CD14-positive monocyte (primary cell): Measurements from ENCODE around the gene CCDC175. TPM values are rescaled to one million over a fixed set of nuclear protein-coding genes. Genes with fewer than 3 reads are reported as not detected.
A peak's percentile ranks its signal among the peaks of the same experiment; 100 is the strongest.

Source experiments
- DNase-seq, 3 donors: peaks; one replicate each; pipeline ENCODE4 v3.0.0-alpha.2; 2011 to 2022
- H2AFZ ChIP-seq: 2 replicates; pipeline ENCODE4 v1.6.0; 2012; ENCODE audit warnings: mild to moderate bottlenecking, low read depth, low read length, inconsistent platforms; ENCODE audit not compliant: insufficient read depth, poor library complexity, severe bottlenecking
- H3K27ac ChIP-seq, 2 donors: 1 replicate in 1 of 2; 2 replicates in 1 of 2; pipeline ENCODE4 v1.5.1; 2012 to 2013; ENCODE audit warnings: low read length in 2 of 2, control low read depth in 1 of 2, inconsistent platforms in 1 of 2, low read depth in 1 of 2, mild to moderate bottlenecking in 1 of 2
- H3K27me3 ChIP-seq, 2 donors: one replicate each; pipeline versions ENCODE4 v1.6.0 to v1.6.1; 2011 to 2013; ENCODE audit warnings: low read length in 2 of 2; ENCODE audit not compliant: control insufficient read depth in 2 of 2, insufficient read depth in 2 of 2
- H3K36me3 ChIP-seq, 2 donors: replicated peaks in 1 of 2; 1 replicate in 1 of 2; 2 replicates in 1 of 2; pipeline versions ENCODE4 v1.5.1 to v1.6.1; 2012 to 2013; ENCODE audit warnings: low read length in 2 of 2, control low read depth in 1 of 2, inconsistent platforms in 1 of 2, mild to moderate bottlenecking in 1 of 2; ENCODE audit not compliant: insufficient read depth in 2 of 2, control insufficient read depth in 1 of 2
- H3K4me1 ChIP-seq, 2 donors: 1 replicate in 1 of 2; 2 replicates in 1 of 2; pipeline versions ENCODE4 v1.5.1 to v1.6.1; 2012 to 2013; ENCODE audit warnings: low read length in 2 of 2, control low read depth in 1 of 2, inconsistent platforms in 1 of 2, mild to moderate bottlenecking in 1 of 2, moderate library complexity in 1 of 2; ENCODE audit not compliant: insufficient read depth in 2 of 2, control insufficient read depth in 1 of 2
- H3K4me2 ChIP-seq: replicated peaks from 2 replicates; pipeline ENCODE3; 2012; ENCODE audit warnings: low read length, moderate library complexity, mild to moderate bottlenecking; ENCODE audit not compliant: poor library complexity, severe bottlenecking; ENCODE audit errors: extremely low read depth
- H3K4me3 ChIP-seq, 3 experiments: fragments of 200-600 bp in 1 of 3; sonication (generic) in 1 of 3; replicated peaks in 1 of 3; 1 replicate in 2 of 3; 2 replicates in 1 of 3; pipeline ENCODE4 v1.5.1; 2011 to 2013; ENCODE audit warnings: low read length in 3 of 3, mild to moderate bottlenecking in 3 of 3, control low read depth in 2 of 3, low read depth in 2 of 3, inconsistent platforms in 1 of 3, moderate library complexity in 1 of 3
- H3K79me2 ChIP-seq: 2 replicates; pipeline ENCODE4 v1.6.0; 2012; ENCODE audit warnings: mild to moderate bottlenecking, control low read depth, inconsistent platforms, low read length, moderate library complexity; ENCODE audit not compliant: insufficient read depth
- H3K9ac ChIP-seq: 2 replicates; pipeline ENCODE4 v1.6.0; 2017; ENCODE audit warnings: low read length, mild to moderate bottlenecking; ENCODE audit not compliant: insufficient read depth, poor library complexity, severe bottlenecking
- H3K9me3 ChIP-seq, 2 donors: replicated peaks in 1 of 2; 1 replicate in 1 of 2; 2 replicates in 1 of 2; pipeline versions ENCODE4 v1.5.1 to v1.6.1; 2012 to 2013; ENCODE audit warnings: low read length in 2 of 2, control low read depth in 1 of 2; ENCODE audit not compliant: control insufficient read depth in 1 of 2, insufficient read depth in 1 of 2
- H4K20me1 ChIP-seq: 2 replicates; pipeline ENCODE4 v1.6.0; 2012; ENCODE audit warnings: mild to moderate bottlenecking, low read length, control low read depth, moderate library complexity; ENCODE audit not compliant: insufficient read depth
- H3K27ac Mint-ChIP-seq, 7 donors: one replicate each; pipeline ENCODE4 v1.8.0; 2020; ENCODE audit warnings: mild to moderate bottlenecking in 7 of 7, mixed read lengths in 7 of 7, moderate library complexity in 6 of 7, inconsistent platforms in 2 of 7
- H3K27me3 Mint-ChIP-seq, 3 donors: one replicate each; pipeline ENCODE4 v1.8.0; 2021 to 2022; ENCODE audit warnings: low read depth in 3 of 3, mild to moderate bottlenecking in 3 of 3, mixed read lengths in 3 of 3, moderate library complexity in 3 of 3, inconsistent platforms in 1 of 3
- H3K36me3 Mint-ChIP-seq, 2 donors: one replicate each; pipeline ENCODE4 v1.8.0; 2020; ENCODE audit warnings: mixed read lengths in 2 of 2, inconsistent platforms in 1 of 2, mild to moderate bottlenecking in 1 of 2
- H3K4me1 Mint-ChIP-seq: one replicate; pipeline ENCODE4 v1.8.0; 2020; ENCODE audit warnings: mild to moderate bottlenecking, mixed read lengths
- H3K4me3 Mint-ChIP-seq, 2 donors: one replicate each; pipeline ENCODE4 v1.8.0; 2020; ENCODE audit warnings: mild to moderate bottlenecking in 2 of 2, mixed read lengths in 2 of 2, moderate library complexity in 1 of 2
- H3K9me3 Mint-ChIP-seq, 7 donors: one replicate each; pipeline ENCODE4 v1.8.0; 2020 to 2022; ENCODE audit warnings: mixed read lengths in 7 of 7, mild to moderate bottlenecking in 6 of 7, moderate library complexity in 6 of 7, inconsistent platforms in 2 of 7
- CTCF ChIP-seq: fragments of 200-600 bp; IDR thresholded peaks from one replicate; pipeline ENCODE4 v1.8.0; 2022; ENCODE audit warnings: antibody characterized with exemption, mild to moderate bottlenecking
- WGBS: methylation state at CpG from one replicate; pipeline ENCODE4 v1.1.5; 2013; ENCODE audit warnings: missing lambda C conversion rate; ENCODE audit not compliant: insufficient coverage; 5-methylcytosine and 5-hydroxymethylcytosine counted together
- intact Hi-C, 2 donors: fragments of 100-400 bp; cut with micrococcal nuclease; formaldehyde crosslinking; loops; one replicate each; pipeline versions ENCODE4 v1.15.0 to v1.15.1; 2023
- polyA plus RNA-seq, 3 donors: library from polyadenylated mRNA; depleted of rRNA in 1 of 3; unstranded in 2 of 3; stranded (reverse) in 1 of 3; fragments of 300-500 nt in 2 of 3; fragments of >200 nt in 1 of 3; fragmentation: Illumina TruSeq in 2 of 3; gene quantifications; 1 replicate in 2 of 3; 2 replicates in 1 of 3; pipeline ENCODE4 v1.2.3, GENCODE V29; 2012 to 2021

The CCDC175 gene
- polyA plus RNA-seq, 3 donors = not detected

DNA sequence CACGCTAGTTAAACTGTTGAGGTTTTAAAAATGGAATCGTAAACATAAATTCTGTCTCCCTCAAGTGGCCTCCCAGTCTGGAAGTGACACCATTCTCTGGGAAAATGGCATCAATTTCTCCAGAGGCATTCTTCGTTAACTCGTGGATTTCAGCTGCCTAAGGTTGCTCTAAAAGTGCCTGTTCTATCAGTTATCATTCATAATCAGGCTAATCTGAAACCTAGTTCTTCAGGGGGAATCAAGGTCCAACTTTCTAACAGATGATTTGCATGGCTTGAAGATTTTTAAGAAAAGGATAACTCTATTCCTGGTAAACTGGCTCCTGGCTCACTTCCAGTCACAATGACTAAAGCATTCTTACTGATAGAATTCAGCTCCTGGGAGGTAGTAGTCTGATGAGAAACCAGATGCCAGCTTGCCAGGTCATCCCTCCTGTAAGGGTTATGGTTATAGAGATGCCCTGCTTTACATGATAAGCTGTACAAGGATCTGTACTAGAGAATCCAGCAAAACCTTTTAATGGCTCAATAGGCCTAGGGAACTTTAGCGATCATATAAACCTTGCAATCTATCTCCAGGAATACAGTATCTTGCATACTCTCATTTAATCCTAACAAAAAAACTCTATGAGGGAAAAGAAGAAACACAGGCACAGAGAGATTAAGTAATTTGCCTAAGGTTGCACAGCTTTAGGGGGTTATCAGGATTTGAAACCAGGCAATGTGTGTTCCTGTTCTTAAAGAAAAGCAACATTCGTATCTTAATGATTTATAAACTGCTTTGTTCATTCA is 93.9 kb downstream of the CCDC175 start:
- peak overlapping the region; percentile 97 for H2AFZ ChIP-seq
- intact Hi-C loops = loop anchor here (5.0 to 10.0 kb wide), 4 partner anchors 92 to 762 kb away; partner anchors contain the start of genes CCDC175 (in 2 of the 2), DAAM1 (in 1 of the 2) and PPM1A (in 1 of the 2)
- no peak overlapping the region for H3K9ac ChIP-seq
- no peaks in the 10 kb centered on the region for H3K9me3 Mint-ChIP-seq
- H3K79me2 ChIP-seq = peaks cover 39% of the 10 kb centered on the region
- TF ChIP-seq CTCF = no peak
- H3K9me3 ChIP-seq = no peaks in the 10 kb centered on the region
- H3K4me1 ChIP-seq = peaks cover 34 to 36% of the 10 kb centered on the region in 2 donors
- peaks cover 0 to 12% of the 10 kb centered on the region in 2 donors for H3K36me3 ChIP-seq
- peak overlapping the region in 4 of 7 donors; percentile 45 to 95 (median 50) for H3K27ac Mint-ChIP-seq
- H3K27ac ChIP-seq = peak overlapping the region in 1 of 2 donors; percentile 47
- H3K4me3 ChIP-seq = peak overlapping the region in 1 of 3 experiments; percentile 95
- H3K36me3 Mint-ChIP-seq = peaks cover 11 to 15% of the 10 kb centered on the region in 2 donors
- H3K27me3 Mint-ChIP-seq = no peaks in the 10 kb centered on the region
- peaks cover 28% of the 10 kb centered on the region for H4K20me1 ChIP-seq
- H3K4me3 Mint-ChIP-seq = peak overlapping the region; percentile 95 to 98
- H3K4me1 Mint-ChIP-seq = peaks cover 52% of the 10 kb centered on the region
- DNase-seq = no peak
- 79% methylated on average over 3 of the region's 6 CpGs for WGBS
- no peaks in the 10 kb centered on the region for H3K27me3 ChIP-seq
- H3K4me2 ChIP-seq = peak overlapping the region; percentile 91

GRCh38 chr14:59481871-59482540 is 94.6 kb downstream of the CCDC175 start:
- H3K4me1 ChIP-seq = peaks cover 34 to 36% of the 10 kb centered on the region in 2 donors
- no CpG with 5 or more reads among the region's 2 CpGs for WGBS
- no peak for TF ChIP-seq CTCF
- peak overlapping the region in 1 of 2 donors; percentile 47 for H3K27ac ChIP-seq
- peak overlapping the region in 1 of 3 experiments; percentile 95 for H3K4me3 ChIP-seq
- intact Hi-C loops = loop anchor here (5.0 to 10.0 kb wide), 4 partner anchors 93 to 763 kb away; partner anchors contain the start of genes CCDC175 (in 2 of the 2), DAAM1 (in 1 of the 2) and PPM1A (in 1 of the 2)
- H3K9me3 ChIP-seq = no peaks in the 10 kb centered on the region
- H3K27me3 ChIP-seq = no peaks in the 10 kb centered on the region
- H3K4me2 ChIP-seq = peak overlapping the region; percentile 91
- Mint-ChIP-seq H3K36me3 (peaks cover 13 to 16% of the 10 kb centered on the region in 2 donors), H3K27me3 (no peaks in the 10 kb centered on the region), H3K9me3 (no peaks in the 10 kb centered on the region), H3K4me3 (no peak overlapping the region), H3K27ac (peak overlapping the region in 4 of 7 donors; percentile 46 to 80 (median 58)), H3K4me1 (peaks cover 49% of the 10 kb centered on the region)
- peak in 2 of 3 donors; percentile 9 to 21 for DNase-seq
- no peak overlapping the region for H2AFZ ChIP-seq
- H4K20me1 ChIP-seq = peaks cover 23% of the 10 kb centered on the region
- H3K36me3 ChIP-seq = peaks cover 0 to 9% of the 10 kb centered on the region in 2 donors
- no peak overlapping the region for H3K9ac ChIP-seq
- H3K79me2 ChIP-seq = peaks cover 34% of the 10 kb centered on the region
